DOHH2 (cell line): ENCODE results near the gene KCNN3.

Experiments used
- EZH2phosphoT487 ChIP-seq: fragments of 200-600 bp; sonication (generic); IDR thresholded peaks from 2 replicates; pipeline ENCODE4 v1.6.1; 2017; ENCODE audit warnings: borderline replicate concordance, mild to moderate bottlenecking, antibody characterized with exemption, low read length, moderate library complexity, mixed read lengths
- TF ChIP-seq, protein P1 (sequence below): fragments of 200-600 bp; sonication (generic); IDR thresholded peaks from one replicate; pipeline ENCODE4 v1.5.1; 2014; ENCODE audit warnings: antibody characterized with exemption, mild to moderate bottlenecking, low read depth, low read length; ENCODE audit not compliant: poor library complexity, severe bottlenecking

DNA sequence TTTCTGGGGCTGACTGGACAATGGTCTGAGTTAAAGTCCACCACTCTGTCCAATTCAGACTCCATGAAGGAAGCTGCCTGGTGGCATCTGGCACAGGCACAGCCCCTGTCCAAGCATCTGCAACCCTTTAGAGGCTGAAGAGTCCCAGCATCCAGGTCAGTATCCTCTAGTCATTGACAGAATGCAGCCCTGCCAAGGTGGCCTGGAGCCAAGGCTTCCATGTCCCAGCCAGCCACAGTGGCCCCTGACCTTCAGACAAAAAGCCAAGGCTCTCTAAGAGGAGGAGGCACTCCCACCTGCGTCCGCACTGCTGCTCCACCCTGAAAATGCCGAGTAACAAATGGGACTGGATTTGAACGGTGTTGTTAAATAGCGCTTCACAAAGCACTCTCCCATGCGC lies 49.4 kb downstream of the KCNN3 start:
- TF ChIP-seq, protein P1, sequence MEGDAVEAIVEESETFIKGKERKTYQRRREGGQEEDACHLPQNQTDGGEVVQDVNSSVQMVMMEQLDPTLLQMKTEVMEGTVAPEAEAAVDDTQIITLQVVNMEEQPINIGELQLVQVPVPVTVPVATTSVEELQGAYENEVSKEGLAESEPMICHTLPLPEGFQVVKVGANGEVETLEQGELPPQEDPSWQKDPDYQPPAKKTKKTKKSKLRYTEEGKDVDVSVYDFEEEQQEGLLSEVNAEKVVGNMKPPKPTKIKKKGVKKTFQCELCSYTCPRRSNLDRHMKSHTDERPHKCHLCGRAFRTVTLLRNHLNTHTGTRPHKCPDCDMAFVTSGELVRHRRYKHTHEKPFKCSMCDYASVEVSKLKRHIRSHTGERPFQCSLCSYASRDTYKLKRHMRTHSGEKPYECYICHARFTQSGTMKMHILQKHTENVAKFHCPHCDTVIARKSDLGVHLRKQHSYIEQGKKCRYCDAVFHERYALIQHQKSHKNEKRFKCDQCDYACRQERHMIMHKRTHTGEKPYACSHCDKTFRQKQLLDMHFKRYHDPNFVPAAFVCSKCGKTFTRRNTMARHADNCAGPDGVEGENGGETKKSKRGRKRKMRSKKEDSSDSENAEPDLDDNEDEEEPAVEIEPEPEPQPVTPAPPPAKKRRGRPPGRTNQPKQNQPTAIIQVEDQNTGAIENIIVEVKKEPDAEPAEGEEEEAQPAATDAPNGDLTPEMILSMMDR, result no peak
- TF ChIP-seq EZH2phosphoT487, result no peak
